Stimulated activated CD8-positive, alpha-beta memory T cell treated with anti-CD3 and anti-CD28 coated beads, Interleukin-15, amount 100 ng/mL, for 4 hours (primary cell): ENCODE measurements around the gene UGP2.

Source experiments
- DNase-seq, 2 donors: peaks; one replicate each; pipeline ENCODE4 v3.0.0-alpha.2; 2020; ENCODE audit warnings: low read depth in 2 of 2

The UGP2 gene

GRCh38 chr2:63865159-63865799 lies 23.6 kb downstream of the UGP2 start:
- no peak for DNase-seq

GRCh38 chr2:63866009-63866709 lies 24.5 kb downstream of the UGP2 start:
- DNase-seq, result no peak

GRCh38 chr2:63870679-63871078 lies 29.0 kb downstream of the UGP2 start:
- no peak for DNase-seq

DNA sequence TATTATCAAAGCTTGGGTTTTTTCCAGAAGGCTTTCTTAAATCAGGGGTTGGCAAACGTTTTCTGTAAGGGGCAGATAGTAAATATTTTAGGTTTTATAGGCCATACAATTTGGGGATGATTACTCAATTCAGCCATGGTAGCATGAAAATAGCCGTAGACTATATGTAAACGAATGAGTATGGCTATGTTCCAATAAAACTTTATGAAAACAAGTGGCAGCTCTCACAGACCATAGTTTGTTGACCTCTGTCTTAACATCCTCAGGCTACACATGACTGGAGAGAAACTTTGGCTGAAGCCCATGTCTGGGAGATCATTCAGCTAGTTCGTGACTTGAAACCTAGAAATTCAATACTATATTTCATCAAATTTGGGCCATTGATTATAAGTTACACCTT lies 30.2 kb downstream of the UGP2 start:
- DNase-seq, result no peak

DNA sequence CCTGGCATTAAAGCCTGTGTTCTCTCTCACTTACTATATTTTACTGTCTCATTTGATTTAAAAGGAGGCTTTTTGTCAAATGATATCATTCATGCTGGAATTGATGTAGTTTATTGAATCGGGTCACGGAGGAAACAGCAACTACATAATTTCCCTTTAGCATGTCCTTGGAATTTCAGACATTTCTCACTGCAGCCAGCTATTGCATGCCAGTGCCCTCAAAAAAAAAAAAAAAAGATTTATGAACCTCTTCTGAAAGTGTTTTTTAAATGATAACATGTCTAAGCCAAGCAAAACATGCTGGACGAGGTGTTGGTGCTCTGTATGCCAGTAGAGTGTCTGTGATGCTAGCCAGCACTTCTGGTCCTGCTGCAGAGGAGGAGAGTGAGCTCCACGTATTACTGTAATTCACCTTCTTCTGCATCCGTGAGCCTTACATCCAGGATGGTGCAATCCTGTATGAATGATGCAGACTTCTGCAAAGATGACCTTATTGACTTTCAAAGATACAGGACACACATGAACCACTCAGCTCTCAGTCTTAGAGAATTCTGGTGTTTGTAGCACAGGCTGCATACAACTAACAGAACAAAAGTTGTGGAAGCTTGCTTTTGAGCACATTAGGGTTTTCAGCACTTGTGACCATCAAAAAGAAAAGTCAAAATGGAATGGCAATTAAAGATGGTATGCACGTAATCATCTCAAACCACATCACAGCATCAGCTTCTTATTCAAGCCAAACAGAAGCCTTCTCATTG lies 31.1 kb downstream of the UGP2 start:
- DNase-seq, result no peak

GRCh38 chr2:63874204-63875130 lies 32.8 kb downstream of the UGP2 start:
- DNase-seq, result no peak

GRCh38 chr2:63875131-63875527 lies 33.4 kb downstream of the UGP2 start:
- DNase-seq, result no peak

DNA sequence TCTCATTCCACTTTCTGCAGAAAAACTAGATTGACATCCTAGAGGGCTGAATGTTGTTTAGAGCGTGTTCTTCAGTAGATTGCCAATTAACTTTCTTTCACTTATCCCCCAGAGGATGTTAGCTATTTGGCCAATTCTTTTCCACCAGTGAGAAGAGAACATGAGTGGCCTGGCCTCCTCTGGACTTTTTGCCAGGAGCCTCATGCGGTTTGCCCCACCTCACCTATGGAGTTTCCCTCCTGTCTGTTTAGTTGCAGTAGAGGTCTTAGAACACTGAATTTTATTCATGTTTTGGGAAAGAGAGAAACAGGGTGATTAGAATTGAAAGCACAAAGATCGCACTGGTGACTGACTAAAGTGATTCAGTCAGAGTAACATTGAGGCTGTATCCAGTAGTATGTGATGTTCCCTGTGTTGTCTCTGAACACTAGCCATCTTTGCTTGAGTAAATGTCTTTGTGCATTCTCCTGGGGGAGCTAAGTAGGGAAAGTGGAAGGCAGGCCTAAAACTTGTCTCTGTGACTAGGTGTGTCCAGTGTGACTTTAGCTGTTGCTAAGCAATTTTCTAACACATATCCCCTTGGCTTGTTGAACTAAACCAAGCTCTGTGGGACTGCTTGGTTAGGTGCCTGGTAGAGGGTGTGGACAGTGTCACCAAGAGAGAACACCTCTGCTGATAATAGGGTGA lies 34.0 kb downstream of the UGP2 start:
- DNase-seq, result no peak

- DNase-seq, result no peak
Measured at GRCh38 chr2:63876311-63876710, 34.6 kb downstream of the UGP2 start.

- DNase-seq, result no peak
Measured at GRCh38 chr2:63878486-63878885, 36.8 kb downstream of the UGP2 start.

DNA sequence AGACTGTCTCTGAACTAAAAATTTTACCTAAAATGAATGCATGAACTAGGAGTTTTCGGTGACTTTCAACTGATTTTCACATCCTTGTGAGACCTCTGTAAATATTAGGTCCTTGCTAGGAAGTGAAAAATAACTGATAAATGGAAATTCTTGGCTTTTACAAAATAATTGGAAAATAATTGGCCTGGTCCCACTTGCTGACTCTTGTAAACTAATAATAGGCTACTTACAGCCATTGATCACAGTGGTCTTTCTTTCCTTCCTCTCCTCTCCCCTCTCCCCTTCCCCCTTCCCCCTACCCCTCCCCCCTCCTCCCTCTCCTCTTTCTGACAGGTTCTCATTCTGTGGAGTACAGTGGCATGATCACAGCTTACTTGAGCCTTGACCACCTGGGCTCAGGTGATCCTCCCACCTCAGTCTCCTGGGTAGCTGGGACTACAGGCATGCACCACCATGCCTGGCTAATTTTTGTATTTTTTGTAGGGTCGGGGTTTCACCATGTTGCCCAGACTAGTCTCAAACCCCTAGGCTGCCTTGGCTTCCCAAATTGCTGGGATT lies 38.3 kb downstream of the UGP2 start:
- no peak for DNase-seq

DNA sequence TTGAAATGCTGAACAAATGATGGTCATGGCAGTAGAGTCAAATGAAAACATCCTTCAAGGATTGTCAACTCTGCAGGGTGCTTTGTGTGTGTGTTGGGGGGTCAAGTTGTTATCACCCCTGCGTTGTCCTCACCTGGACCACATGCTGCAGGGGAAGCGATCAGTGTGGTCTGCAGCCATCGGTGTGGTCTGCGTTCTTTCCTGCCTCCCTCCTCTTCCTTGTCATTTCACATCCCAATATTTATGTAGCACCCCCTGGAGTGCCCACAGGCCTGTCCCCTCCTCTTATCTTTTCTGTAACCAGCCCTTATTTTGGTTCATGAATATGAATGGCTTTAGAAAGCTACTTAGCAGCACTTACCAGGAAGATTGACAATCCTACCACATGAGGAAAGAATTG lies 38.9 kb downstream of the UGP2 start:
- no peak for DNase-seq

GRCh38 chr2:63881205-63881604 lies 39.5 kb downstream of the UGP2 start:
- no peak for DNase-seq

- DNase-seq, result no peak
Measured at GRCh38 chr2:63882395-63883105, 40.9 kb downstream of the UGP2 start.

DNA sequence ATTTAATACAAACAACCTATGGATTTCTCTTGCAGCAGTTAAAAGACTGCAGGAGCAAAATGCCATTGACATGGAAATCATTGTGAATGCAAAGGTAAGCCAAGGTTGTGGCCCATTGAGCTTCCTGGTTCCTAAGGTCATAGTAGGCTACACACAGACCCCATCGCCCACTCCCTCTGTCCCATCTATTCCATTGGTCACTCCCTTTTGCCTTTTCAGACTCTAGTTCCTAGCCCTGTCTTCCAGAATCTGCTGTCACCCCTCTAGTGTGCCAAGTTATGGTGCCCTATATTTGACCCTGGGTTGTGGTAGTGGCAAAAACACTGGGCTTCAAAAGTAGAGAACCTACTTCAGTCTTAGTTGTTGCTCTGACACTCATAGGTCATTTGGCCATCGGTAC lies 44.7 kb downstream of the UGP2 start:
- DNase-seq, result no peak

- no peak for DNase-seq
Measured at GRCh38 chr2:63888053-63888452, 46.4 kb downstream of the UGP2 start.

GRCh38 chr2:63888490-63889402 lies 47.0 kb downstream of the UGP2 start:
- DNase-seq, result no peak

DNA sequence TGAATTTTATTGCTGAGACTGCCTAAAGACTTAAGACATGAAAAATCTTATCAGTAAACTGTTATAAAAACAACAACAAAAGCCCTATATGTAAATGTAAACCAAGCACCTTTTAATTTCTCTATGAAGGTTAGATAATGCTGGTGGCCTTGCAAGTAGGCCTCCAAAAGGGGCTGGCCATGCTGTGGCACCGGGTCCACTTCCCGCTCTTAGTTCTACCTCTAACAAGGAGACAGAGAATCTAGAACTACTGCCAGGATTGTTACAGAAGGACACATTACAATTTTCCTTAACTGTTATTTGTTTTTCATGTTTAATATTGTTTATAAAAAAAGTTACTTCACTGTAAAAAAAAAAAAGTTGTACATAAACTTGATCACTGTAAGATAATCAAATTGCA lies 49.0 kb downstream of the UGP2 start:
- no peak for DNase-seq

DNA sequence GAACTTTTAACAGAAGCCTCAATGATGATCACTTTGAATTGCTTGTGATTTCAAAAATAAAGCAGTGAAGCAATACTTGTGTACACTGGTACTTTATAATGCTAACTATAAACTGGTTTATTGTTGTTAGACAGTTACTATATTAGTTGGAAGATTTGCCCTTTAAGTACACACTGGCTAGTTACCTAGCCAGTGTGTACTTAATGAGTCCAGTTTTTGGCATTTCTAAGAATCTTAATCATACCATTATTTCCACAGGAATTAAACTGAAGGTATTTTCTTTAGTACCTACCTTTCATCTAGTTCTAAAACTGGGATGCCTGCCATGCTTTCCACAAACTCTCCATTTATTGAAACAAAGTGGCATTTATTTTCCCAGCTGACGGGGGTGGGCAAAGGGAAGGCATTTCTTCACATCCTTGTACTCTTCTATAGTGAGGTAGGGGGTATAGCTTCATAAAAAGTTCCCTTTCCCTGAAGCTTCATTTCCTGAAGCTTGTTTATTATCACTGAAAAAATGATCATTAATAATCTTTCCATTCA lies 49.9 kb downstream of the UGP2 start:
- DNase-seq, result no peak
